ENCODE measurements around the gene ERC1.
"Not testable (repeated sequence)": the region's sequence is repeated elsewhere in the genome, so short reads cannot be mapped to it uniquely, and the experiment has no call there.

The ERC1 gene

DNA sequence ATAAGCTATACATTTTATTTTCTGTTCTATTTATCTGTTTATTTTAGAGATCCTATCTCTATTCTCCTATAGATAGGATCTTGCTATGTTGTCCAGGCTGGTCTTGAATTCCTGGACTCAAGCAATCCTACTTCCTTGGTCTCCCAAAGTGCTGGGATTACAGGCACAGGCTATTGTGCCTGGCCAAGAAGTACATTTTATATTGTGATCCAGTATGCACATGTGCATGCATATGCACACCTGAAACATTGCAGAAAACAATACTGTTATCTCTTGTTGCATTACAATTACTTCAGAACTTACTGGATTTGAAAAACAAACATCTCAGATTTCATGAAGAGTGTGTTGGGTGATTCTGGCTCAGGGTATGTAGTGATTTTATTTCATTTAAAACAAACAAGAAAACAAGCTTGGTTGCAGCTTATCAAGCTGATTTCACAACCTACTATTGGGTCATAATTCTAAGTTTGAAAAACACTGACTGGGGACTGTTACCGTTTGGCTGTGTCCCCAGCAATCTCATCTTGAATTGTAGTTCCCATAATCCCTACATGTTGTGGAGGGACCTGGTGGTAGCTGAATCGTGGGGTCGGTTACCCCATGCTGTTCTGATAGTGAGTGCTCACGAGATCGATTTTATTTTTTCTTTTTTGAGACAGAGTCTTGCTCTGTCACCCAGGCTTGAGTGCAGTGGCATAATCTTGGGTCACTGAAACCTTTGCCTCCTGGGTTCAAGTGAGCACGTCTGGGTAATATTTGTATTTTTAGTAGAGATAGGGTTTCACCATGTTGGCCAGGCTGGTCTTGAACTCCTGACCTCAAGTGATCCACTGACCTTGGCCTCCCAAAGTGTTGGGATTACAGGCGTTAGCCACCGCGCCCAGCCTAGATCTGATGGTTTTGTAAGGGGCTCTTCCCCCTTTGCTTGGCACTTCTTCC, 31.3 kb downstream of the ERC1 start:
- DNase-seq, result no peak

DNA sequence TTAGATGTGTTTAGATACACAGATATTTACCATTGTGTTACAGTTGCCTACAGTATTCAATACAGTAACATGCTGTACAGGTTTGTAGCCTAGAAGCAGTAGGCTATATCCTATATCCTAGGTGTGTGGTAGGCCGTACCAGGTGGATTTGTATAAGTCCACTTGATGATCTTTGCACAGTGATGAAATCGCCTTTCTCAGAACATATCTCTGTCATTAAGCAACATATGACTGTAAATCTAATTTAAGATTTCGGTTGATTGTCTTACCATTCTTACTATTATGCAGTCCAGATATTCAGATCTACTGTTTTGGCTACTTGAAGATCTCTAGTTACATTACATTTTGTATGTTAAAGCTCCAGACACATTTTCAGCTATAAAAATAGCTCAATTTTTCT, 39.8 kb downstream of the ERC1 start:
- DNase-seq, result no peak

DNA sequence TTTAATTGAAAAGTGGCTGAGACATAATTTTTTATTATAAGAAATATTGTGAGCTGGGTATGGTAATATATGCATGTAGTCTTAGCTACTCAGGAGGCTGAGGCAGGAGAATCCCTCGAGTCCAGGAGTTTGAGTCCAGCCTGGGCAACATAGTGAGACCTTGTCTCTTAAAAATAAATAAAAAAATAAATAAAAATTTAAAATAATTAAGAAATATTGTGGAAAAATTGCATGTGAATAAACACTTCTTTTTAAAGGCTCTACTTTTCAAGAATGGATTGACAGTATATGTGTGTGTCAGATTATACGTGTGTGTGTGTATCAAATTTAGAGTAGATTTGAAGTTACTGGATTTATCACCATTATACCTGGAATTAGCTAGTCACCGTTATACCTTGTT, 43.2 kb downstream of the ERC1 start:
- no peak for DNase-seq

DNA sequence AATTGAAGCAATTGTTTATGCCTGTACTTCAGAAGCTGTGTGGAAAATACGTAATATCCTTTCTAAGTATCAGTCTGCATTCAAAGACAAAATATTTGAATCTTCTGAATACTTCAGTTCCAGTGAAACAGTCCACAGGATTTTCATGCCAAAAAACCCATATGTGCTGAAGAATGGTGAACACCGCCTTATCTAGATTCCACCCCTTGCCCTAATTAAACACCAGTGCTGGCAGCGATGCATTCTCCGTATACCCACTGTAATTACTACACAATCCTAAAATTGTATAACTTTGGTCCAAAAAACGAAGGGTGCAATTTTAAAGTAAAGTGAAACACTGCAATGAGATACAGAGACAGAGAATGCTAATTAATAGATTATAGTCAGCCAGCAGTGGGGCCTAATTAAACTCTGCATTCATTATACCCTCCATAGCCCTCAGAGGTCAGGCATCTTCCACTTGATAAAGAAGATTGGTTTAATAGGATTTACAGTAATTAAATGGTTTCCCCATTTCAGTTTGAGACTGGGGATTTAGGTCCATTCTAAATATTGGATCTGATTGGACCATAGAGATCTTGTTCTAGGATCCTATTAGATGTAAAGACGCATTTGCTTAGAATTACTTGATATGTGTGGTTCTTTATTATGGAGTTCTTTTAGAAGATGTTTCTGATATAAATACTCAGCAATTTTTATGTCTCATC, 43.9 kb downstream of the ERC1 start:
- no peak for DNase-seq

DNA sequence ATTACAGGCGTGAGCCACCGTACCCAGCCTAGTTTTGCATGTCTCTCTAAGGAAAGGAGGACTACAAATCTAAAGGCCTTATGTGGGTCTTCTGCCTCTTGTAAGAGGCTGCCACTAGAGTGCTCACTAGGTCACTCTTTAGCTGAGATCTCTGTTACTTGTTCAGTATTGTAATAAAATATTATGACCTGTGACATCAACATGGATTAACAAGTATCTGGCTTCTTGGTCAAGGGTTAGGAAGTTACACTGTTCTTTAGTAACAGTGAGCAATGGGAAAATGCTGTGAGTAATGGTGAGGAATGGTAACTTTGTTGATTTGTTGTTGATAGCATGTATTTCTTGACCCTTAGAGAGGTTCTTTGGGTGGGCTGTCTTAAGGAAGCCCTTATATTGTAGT, 50.5 kb downstream of the ERC1 start:
- DNase-seq, result no peak

DNA sequence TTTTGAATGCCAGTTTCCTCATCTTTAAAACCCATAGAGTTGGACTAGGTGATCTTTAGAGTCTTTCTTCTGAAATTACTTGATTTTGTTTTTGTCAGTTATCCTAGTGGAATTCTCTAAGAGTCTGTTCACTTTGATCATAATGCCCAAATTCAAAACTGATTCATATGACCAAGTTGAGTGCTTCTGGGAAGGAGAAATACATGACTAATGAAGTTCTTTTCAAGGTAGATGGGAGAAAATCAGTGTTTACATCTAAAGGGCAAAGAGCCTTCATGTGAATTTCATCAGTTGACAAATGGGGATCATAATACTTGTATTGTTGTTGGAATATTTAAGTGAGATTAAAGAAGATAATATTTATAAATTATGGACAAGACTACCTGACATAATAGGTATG, 53.2 kb downstream of the ERC1 start:
- DNase-seq, result no peak

DNA sequence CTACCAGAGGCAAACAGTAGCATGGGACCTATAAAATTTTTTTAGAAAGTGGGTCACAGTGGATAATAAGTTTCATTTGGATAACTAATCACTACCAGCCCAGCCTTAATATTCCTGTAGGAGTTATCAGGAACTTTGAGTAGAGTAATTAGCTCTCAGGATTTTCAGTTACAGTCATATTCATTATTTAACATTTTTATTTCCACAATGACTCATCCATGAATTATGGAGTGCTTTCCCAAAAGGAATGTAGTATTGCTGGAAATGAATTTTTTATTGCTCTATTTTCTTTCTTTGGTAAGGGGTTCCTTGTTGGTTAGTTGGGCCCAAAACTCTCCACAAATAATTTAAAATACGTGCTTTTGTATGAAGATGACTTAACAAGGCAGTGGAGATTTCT, 53.7 kb downstream of the ERC1 start:
- no peak for DNase-seq

DNA sequence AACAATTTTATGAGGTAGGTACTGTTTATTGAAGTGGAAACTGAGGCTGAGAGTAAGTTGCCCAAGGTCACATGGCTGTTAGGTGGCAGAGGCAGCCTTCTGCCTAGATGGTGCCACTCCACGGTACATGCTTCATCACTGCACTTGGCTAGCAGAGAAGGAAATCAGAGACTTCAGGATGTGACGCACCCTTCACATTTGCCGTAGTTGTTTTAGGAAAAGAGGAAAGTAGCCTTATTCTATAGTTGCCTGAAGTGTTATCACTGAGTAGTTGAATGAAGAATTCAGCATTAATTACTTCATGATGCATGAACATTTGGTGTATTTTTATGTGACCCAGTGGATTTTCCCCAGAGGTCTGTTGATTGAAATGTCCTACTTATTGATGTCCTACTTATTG, 55.7 kb downstream of the ERC1 start:
- DNase-seq, result no peak

DNA sequence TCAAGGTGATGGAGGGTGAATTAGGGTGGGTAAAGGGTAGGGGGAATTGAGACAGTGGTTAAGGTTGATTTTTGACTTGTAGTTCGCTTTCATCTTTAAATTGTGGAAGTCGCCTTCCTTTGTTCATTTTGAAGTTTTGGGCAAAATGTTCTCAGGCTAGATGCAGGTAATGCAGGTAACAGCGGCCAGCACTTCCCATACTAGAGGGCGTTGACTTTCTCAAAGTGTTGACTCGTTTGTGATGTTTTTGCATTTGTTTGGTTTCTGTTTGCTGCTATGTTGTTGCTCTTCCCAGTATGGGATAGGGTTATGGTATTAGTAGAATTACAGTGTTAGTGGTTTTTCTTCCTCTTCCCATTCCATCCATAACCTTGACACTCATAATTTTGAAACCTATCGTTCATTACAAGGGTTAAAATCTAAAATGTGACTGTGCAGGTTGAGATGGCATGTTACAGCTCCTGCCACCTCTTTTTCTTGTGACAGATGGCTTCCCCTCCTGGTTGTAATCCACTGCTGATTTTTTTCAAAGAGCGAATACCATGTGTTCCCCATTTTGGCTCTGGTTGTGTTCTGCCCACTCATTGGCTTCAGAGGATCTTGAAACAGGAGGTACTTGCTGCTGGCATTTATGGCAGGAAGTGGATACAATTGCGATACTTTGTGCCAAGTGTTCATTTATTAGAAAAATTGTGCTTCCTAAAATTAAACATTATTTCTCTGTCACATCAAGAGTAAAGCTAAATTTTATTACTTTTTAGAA, 57.1 kb downstream of the ERC1 start:
- DNase-seq, result peak in 19 of 58 donors; percentile 1 to 46 (median 8)

DNA sequence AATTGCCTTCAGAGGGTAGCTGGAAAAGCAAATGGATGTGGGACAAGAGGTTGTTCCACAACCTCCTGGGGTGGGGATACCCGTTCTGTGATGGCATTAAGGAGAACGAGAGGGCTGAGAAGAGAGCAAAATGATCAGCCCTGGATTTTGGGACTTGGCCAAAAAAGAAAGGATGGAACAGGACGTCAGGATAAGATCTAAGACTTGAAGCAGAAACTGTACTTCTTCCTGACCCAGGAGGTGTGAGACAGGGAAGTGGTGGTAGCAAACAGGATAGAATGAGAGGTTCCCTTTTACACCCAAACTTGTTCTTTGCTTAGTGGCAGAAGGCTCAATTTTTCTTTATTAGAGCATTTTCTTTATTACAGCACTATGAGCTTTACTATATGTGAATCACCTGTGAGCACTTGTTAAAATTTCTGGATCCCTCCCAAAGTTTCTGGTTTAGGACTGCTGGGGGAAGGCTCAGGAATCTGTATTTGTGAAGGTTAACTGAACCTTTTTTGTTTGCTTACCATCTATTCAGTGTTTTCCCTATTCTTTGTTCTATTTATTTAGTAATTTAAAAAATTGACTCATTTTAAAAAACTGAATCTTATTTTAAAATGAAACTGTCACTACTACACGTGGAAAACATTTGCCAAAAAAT, 59.2 kb downstream of the ERC1 start:
- no peak for DNase-seq

DNA sequence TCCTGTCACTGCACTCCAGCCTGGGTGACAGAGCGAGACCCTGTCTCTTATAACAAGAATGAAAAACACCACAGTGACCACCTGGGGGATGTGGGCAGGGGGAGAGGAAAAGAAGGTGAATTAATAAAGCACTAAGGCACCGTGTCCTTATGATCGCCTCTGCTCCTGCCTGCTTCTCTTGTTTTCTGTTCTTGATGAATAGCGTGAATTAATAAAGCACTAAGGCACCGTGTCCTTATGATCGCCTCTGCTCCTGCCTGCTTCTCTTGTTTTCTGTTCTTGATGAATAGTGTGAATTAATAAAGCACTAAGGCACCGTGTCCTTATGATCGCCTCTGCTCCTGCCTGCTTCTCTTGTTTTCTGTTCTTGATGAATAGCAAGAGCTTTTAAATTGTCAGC, 60.6 kb downstream of the ERC1 start:
- not testable (repeated sequence) for DNase-seq

DNA sequence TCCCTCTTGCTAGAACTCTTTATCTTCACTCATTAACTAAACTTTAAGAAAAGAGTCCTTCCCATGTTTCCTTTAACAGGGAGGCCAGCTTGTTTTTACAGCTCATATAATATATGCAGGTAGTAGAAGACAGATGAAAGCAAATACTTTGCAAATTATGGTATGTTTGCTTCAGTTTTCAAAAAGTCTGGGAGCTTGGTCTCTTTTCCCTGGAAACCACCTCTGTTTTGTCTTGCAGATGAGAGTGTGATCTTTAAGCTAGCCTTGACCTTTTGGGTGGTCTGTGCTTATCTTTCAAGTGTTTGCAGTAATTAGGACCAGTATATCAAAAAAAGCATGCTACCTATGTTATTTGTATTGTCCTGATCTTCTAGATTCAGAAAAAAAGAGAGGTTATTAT, 62.7 kb downstream of the ERC1 start:
- DNase-seq, result no peak

DNA sequence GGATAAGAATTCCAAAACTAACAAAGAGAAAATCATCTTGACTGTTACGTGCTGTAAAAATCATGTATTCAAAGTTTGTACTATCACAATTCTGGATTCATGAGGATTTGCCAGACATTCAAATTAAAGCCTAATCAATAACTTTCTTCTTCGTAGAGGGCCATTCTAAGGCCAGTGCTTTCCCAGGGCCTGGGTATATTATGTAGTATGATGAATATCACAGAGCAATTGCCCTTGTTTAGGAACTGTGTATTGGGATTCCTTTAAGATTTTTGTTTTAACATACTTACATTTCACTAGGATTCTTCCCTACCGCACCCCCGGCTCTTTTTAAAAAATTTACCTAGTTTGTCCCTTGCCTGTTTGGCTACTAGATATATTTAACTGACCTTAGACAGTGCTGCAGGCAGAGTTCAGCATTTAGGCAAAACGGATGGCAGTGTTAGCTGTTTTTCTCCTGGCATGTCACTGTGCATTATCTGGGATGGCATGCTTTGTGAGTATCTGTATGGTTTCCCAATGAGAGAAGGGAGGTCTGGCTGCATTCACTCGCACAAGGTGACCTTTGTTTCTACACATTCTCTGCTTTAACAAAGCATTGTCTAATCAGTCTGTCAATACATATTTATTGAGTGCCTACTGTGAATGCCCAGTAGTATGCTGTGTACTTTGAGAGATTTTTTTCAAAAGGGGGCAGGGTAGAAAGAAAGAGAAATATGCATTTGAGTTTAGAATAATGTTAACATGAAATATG, 63.3 kb downstream of the ERC1 start:
- DNase-seq, result peak in 4 of 58 donors; percentile 0 to 10 (median 2)

DNA sequence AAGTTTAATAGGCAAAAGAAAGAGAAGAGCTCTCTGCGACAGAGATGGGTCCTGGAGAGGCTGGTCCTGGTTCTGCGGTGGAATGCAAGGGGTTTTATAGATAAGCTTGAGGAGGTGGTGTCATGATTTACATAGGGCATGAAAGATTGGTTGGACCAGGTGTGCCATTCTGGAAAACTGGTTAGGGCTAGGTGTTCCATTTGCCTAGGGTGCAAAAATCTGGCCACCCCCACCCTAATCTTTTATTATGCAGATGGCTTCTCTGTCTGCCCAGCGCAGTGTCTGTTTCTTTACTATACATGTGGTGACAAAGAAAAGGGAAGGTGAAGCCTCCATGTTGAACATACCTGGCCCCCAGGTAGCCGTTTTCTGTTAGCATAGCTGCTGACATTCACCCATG, 65.4 kb downstream of the ERC1 start:
- no peak for DNase-seq

DNA sequence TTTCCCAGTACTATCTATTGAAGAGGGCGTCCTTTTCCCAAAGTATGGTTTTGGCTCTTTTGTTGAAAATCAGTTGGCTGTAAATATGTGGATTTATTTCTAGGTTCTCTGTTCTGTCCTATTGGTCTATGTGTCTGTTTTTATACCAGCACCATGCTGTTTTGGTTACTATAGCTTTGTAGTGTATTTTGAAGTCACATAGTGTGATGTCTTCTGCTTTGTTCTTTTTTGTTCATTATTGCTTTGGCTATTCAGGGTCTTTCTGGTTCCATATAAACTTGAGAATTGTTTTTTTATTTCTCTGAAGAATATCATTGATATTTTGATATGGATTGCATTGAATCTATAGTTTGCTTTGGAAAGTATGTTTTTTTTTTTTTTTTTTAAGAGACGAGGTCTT, 67.4 kb downstream of the ERC1 start:
- DNase-seq, result no peak

DNA sequence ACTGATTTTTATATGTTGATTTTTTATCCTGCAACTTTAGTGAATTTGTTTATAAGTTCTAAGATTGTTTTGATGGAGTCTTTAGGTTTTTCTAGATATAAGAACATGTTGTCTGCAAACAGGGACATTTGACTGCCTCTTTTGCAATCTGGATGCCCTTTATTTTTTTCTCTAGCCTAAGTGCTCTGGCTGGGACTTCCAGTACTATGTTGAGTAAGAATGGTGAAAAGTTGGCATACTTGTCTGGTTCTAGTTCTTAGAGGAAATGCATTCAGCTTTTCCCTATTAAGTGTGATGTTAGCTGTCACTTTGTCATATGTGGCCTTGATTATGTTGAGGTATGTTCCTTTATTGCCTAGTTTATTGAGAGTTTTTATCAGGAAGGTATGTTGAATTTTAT, 68.1 kb downstream of the ERC1 start:
- DNase-seq, result no peak

DNA sequence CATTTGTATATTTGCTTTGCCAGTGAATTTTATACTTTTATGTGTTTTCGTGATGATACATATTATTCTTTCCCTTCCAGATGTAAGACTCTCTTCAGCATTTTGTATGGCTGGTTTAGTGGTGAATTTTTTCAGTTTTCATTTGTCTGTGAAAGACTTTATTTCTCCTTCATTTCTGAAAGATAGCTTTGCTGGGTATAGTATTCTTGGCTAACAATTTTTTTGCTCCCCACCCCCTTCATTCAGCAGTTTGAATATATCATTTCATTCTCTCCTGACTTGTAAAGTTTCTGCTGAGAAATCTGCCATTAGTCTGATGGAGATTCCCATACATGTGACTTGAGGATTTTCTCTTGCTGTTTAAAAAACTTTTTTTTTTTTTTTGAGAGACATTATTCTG, 72.8 kb downstream of the ERC1 start:
- DNase-seq, result no peak

DNA sequence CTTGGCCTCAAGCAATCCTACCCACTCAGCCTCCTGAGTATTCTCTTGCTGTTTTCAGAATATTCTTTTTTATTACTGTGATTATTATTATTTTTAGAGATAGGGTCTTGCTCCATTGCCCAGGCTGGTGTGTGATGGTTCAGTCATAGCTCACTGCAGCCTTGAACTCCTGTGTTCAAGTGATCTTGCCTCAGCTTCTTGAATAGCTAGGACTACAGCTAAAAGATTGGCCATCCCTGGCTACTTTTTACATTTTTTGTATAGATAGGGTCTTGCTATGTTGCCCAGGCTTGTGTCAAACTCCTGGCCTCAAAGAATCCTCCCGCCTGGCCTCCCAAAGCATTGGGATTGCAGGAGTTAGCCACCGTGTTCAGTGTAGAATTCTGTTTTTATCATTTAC, 73.3 kb downstream of the ERC1 start:
- no peak for DNase-seq

DNA sequence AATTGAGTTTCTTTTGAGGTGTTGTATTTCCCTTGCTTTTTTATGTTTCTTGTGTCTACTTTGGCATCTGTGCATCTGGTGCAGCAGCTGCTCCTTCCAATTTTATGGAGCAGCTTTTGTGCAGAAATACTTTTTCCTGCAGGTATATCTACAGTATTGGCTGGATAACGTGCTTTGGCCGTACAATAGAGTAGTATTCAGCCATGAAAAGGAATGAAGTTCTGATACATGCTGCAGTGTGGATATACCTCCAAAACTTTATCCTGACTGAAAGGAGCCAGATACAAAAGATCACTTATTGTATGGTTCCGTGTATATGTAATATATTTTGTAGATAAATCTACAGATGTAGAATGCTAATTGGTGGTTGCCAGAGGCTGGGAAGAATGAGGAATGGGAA, 74.6 kb downstream of the ERC1 start:
- no peak for DNase-seq

DNA sequence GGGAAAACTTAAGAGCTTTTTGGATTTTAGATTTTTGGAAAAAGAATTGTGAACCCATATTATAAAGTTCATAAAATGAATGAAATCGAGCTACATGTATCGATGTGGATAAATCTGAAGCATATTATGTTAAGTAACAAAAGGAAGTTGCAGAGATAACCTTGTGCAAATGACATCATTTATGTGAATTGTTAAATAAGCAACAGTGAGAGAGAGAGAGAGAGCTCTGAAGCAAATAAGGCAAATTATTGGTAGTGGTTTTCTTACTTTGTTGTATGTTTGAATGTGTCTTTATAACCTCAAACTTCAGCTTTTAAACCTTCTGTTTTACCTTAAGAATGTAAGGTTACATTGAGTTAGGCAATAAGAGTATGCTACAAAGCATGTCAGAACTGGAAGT, 78.8 kb downstream of the ERC1 start:
- no peak for DNase-seq

DNA sequence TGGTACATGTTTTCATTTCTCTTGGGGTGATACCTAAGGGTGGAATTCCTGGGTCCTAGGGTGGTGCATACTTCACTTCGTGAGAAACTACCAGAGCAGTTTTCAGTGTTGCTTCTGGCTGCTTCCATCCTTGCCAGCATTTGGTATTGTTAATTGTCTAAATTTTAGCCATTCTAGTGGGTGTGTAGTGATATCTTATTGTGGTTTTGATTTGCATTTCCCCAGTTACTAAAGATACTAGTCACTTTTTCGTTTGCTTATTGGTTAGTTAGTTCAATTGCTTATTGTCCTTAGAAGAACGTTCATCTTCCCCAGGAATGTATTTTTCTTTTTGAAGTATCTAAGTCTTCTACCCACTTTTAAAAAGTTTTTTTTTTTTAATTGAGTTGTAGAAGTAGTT, 80.2 kb downstream of the ERC1 start:
- DNase-seq, result no peak

Measured in anterior cingulate cortex (tissue), 58 donors.